H1 (cell line): ENCODE results near the gene ZFAND2B. TPM values are rescaled to one million over a fixed set of nuclear protein-coding genes. Genes with fewer than 3 reads are reported as not detected.

Experiments used
- CTCF ChIA-PET: fragments of 300-600 bp; sonication (Branson Sonifier 250); formaldehyde crosslinking; loops from one replicate; lab custom pipeline; 2021; ENCODE audit not compliant: partially characterized antibody; lab: Charles Lee
- POLR2A ChIA-PET: fragments of 300-600 bp; sonication (Branson Sonifier 250); formaldehyde crosslinking; loops from one replicate; lab custom pipeline; 2021; ENCODE audit warnings: inconsistent platforms; ENCODE audit not compliant: partially characterized antibody; lab: Charles Lee
- DNase-seq, 2 experiments: peaks; one replicate each; pipeline versions ENCODE4 v3.0.0 to v3.0.0-alpha.2; 2010 to 2022; ENCODE audit warnings: low spot score in 2 of 2, low read depth in 1 of 2, mixed read lengths in 1 of 2
- FAIRE-seq: peaks from 2 replicates; lab custom pipeline; 2011; peaks lifted over from hg19 to GRCh38; lab: Jason Lieb, UNC
- H2AFZ ChIP-seq: 2 replicates; pipeline ENCODE4 v1.8.1; 2012; ENCODE audit warnings: low read length, inconsistent platforms
- H2AK5ac ChIP-seq: 2 replicates; pipeline ENCODE4 v1.6.1; 2013; ENCODE audit warnings: low read depth, low read length
- H2BK120ac ChIP-seq: replicated peaks from 2 replicates; pipeline ENCODE3; 2013; ENCODE audit warnings: low read depth, low read length, inconsistent platforms
- H2BK12ac ChIP-seq: 2 replicates; pipeline ENCODE4 v1.6.1; 2013; ENCODE audit warnings: low read depth, low read length
- H2BK15ac ChIP-seq: 2 replicates; pipeline ENCODE4 v1.6.1; 2013; ENCODE audit warnings: low read length
- H2BK20ac ChIP-seq: 2 replicates; pipeline ENCODE4 v1.6.1; 2013; ENCODE audit warnings: low read length
- H2BK5ac ChIP-seq: 2 replicates; pipeline ENCODE4 v1.6.1; 2013; ENCODE audit warnings: low read depth, low read length
- H3K14ac ChIP-seq: 2 replicates; pipeline ENCODE4 v1.6.1; 2013; ENCODE audit warnings: inconsistent platforms; ENCODE audit not compliant: insufficient read length
- H3K18ac ChIP-seq: 2 replicates; pipeline ENCODE4 v1.6.1; 2013; ENCODE audit warnings: low read length; ENCODE audit errors: extremely low read depth
- H3K23ac ChIP-seq: 2 replicates; pipeline ENCODE4 v1.6.1; 2013; ENCODE audit warnings: inconsistent platforms; ENCODE audit not compliant: insufficient read length
- H3K23me2 ChIP-seq: 2 replicates; pipeline ENCODE4 v1.6.1; 2013; ENCODE audit warnings: low read depth, low read length
- H3K27ac ChIP-seq: 2 replicates; pipeline ENCODE4 v1.6.1; 2011; ENCODE audit warnings: low read depth, low read length, inconsistent platforms
- H3K27me3 ChIP-seq, 4 experiments: replicated peaks in 1 of 4; 1 replicate in 1 of 4; 2 replicates in 3 of 4; pipeline versions ENCODE4 v1.6.1 to v1.8.1; 2011 to 2013; ENCODE audit warnings: low read length in 3 of 4, mild to moderate bottlenecking in 3 of 4, inconsistent platforms in 2 of 4, mixed read lengths in 2 of 4, moderate library complexity in 1 of 4; ENCODE audit not compliant: control insufficient read depth in 3 of 4, insufficient read depth in 3 of 4; ENCODE audit errors: extremely low read depth in 1 of 4
- H3K36me3 ChIP-seq, 4 experiments: 2 replicates each; pipeline versions ENCODE4 v1.6.1 to v1.8.1; 2011 to 2013; ENCODE audit warnings: mild to moderate bottlenecking in 4 of 4, low read length in 3 of 4, moderate library complexity in 2 of 4, control low read depth in 1 of 4, inconsistent platforms in 1 of 4; ENCODE audit not compliant: insufficient read depth in 4 of 4, control insufficient read depth in 2 of 4
- H3K4ac ChIP-seq: replicated peaks from 2 replicates; pipeline ENCODE3; 2013; ENCODE audit warnings: low read length, low read depth, mixed read lengths, inconsistent platforms; ENCODE audit not compliant: insufficient read length
- H3K4me1 ChIP-seq, 4 experiments: replicated peaks in 1 of 4; 1 replicate in 1 of 4; 2 replicates in 3 of 4; pipeline versions ENCODE4 v1.6.1 to v1.8.1; 2011 to 2013; ENCODE audit warnings: low read length in 3 of 4, inconsistent platforms in 2 of 4, mixed read lengths in 1 of 4; ENCODE audit not compliant: insufficient read depth in 4 of 4, control insufficient read depth in 3 of 4
- H3K4me2 ChIP-seq, 2 experiments: 2 replicates each; pipeline versions ENCODE4 v1.6.1 to v1.8.1; 2011 to 2013; ENCODE audit warnings: low read depth in 2 of 2, low read length in 2 of 2, control low read depth in 1 of 2, inconsistent platforms in 1 of 2, mild to moderate bottlenecking in 1 of 2; ENCODE audit not compliant: insufficient read depth in 1 of 2
- H3K4me3 ChIP-seq, 4 experiments: fragments of 200-600, 300-600 bp in 1 of 4; sonication (generic), shearing (Covaris generic), sonication (Bioruptor Twin) in 1 of 4; 2 replicates each; pipeline versions ENCODE4 v1.5.1 to v1.8.1; 2011 to 2016; ENCODE audit warnings: low read length in 4 of 4, low read depth in 3 of 4, control low read depth in 2 of 4, inconsistent platforms in 2 of 4, mild to moderate bottlenecking in 2 of 4, mixed read lengths in 1 of 4, moderate library complexity in 1 of 4; ENCODE audit not compliant: insufficient read depth in 2 of 4; ENCODE audit errors: extremely low read depth in 1 of 4
- H3K56ac ChIP-seq: replicated peaks from 2 replicates; pipeline ENCODE3; 2013; ENCODE audit warnings: low read depth, mild to moderate bottlenecking, mixed read lengths, low read length, inconsistent platforms; ENCODE audit not compliant: insufficient read length
- H3K79me1 ChIP-seq: 2 replicates; pipeline ENCODE4 v1.6.1; 2013; ENCODE audit warnings: low read depth, low read length, control low read depth
- H3K79me2 ChIP-seq, 2 experiments: 2 replicates each; pipeline versions ENCODE4 v1.6.1 to v1.8.1; 2012 to 2013; ENCODE audit warnings: low read length in 2 of 2, mild to moderate bottlenecking in 2 of 2, inconsistent platforms in 1 of 2; ENCODE audit not compliant: insufficient read depth in 2 of 2, control insufficient read depth in 1 of 2
- H3K9ac ChIP-seq, 4 experiments: replicated peaks in 1 of 4; 1 replicate in 1 of 4; 2 replicates in 3 of 4; pipeline versions ENCODE4 v1.6.1 to v1.8.1; 2011 to 2013; ENCODE audit warnings: low read depth in 3 of 4, low read length in 3 of 4, control low read depth in 2 of 4, mild to moderate bottlenecking in 2 of 4, moderate library complexity in 2 of 4, inconsistent platforms in 1 of 4; ENCODE audit errors: extremely low read depth in 1 of 4
- H3K9me3 ChIP-seq, 2 experiments: 2 replicates each; pipeline versions ENCODE4 v1.6.1 to v1.8.1; 2012 to 2013; ENCODE audit warnings: mild to moderate bottlenecking in 2 of 2, moderate library complexity in 2 of 2, control low read depth in 1 of 2, inconsistent platforms in 1 of 2, low read depth in 1 of 2, low read length in 1 of 2, mixed read lengths in 1 of 2; ENCODE audit not compliant: insufficient read depth in 2 of 2
- H4K20me1 ChIP-seq, 2 experiments: replicated peaks in 1 of 2; 2 replicates each; pipeline versions ENCODE3 to v1.8.1; 2011 to 2013; ENCODE audit warnings: inconsistent platforms in 2 of 2, low read length in 2 of 2, mild to moderate bottlenecking in 1 of 2; ENCODE audit not compliant: insufficient read depth in 2 of 2, control insufficient read depth in 1 of 2
- H4K5ac ChIP-seq: 2 replicates; pipeline ENCODE4 v1.6.1; 2013; ENCODE audit warnings: low read length, low read depth, mixed read lengths, inconsistent platforms; ENCODE audit not compliant: insufficient read length
- H4K8ac ChIP-seq: 2 replicates; pipeline ENCODE4 v1.8.0; 2013; ENCODE audit warnings: mild to moderate bottlenecking, moderate library complexity, low read length, inconsistent platforms; ENCODE audit not compliant: insufficient read depth; ENCODE audit errors: extremely low read depth
- H4K91ac ChIP-seq: replicated peaks from 2 replicates; pipeline ENCODE3; 2013; ENCODE audit warnings: low read length, mixed read lengths, inconsistent platforms; ENCODE audit not compliant: insufficient read length
- CBX5 ChIP-seq: fragments of 300-800, 300-1000 bp; sonication (generic); IDR thresholded peaks from 2 replicates; pipeline ENCODE4 v1.7.1; 2016; ENCODE audit warnings: antibody characterized with exemption, low read length, low read depth
- CHD2 ChIP-seq: IDR thresholded peaks from 2 replicates; pipeline ENCODE4 v1.6.1; 2012; ENCODE audit warnings: low read length, improper control_type of control experiment
- CREB1 ChIP-seq: IDR thresholded peaks from 2 replicates; pipeline ENCODE4 v1.6.1; 2012; ENCODE audit warnings: inconsistent platforms
- E2F6 ChIP-seq: IDR thresholded peaks from 2 replicates; pipeline ENCODE4 v1.6.1; 2012; ENCODE audit warnings: inconsistent platforms
- GTF2F1 ChIP-seq: IDR thresholded peaks from 2 replicates; pipeline ENCODE4 v1.6.1; 2012; ENCODE audit warnings: low read depth, low read length, improper control_type of control experiment, borderline replicate concordance
- HDAC6 ChIP-seq: IDR thresholded peaks from one replicate; pipeline ENCODE4 v1.7.1; 2012; ENCODE audit warnings: low read depth, mild to moderate bottlenecking, inconsistent platforms, low read length, moderate library complexity
- KDM1A ChIP-seq: fragments of 200-600, 300-600 bp; sonication (generic); IDR thresholded peaks from 2 replicates; pipeline ENCODE4 v1.7.1; 2016; ENCODE audit warnings: mild to moderate bottlenecking, low read length, borderline replicate concordance
- NANOG ChIP-seq: IDR thresholded peaks from 2 replicates; pipeline ENCODE4 v1.6.1; 2011; ENCODE audit warnings: low read length, low read depth, mild to moderate bottlenecking, inconsistent platforms; ENCODE audit not compliant: insufficient read depth, poor library complexity, severe bottlenecking
- RAD21 ChIP-seq, 2 experiments: IDR thresholded peaks in 1 of 2; conservative IDR thresholded peaks in 1 of 2; 2 replicates each; pipeline ENCODE4 v1.6.1; 2011; ENCODE audit warnings: low read depth in 2 of 2, low read length in 2 of 2, improper control_type of control experiment in 1 of 2, inconsistent platforms in 1 of 2, mild to moderate bottlenecking in 1 of 2, moderate library complexity in 1 of 2
- RNF2 ChIP-seq: fragments of 200-900, 300-1000 bp; sonication (generic); IDR thresholded peaks from 2 replicates; pipeline ENCODE4 v1.7.1; 2016; ENCODE audit warnings: borderline replicate concordance, low read depth, mild to moderate bottlenecking, antibody characterized with exemption, low read length; ENCODE audit not compliant: poor library complexity, severe bottlenecking; ENCODE audit errors: missing control alignments
- ZNF274 ChIP-seq: IDR thresholded peaks from 2 replicates; pipeline ENCODE4 v1.7.0; 2012; ENCODE audit warnings: low read length, borderline replicate concordance; ENCODE audit errors: extremely low read depth
- WGBS, 2 experiments: shearing (Covaris generic) in 1 of 2; methylation state at CpG; one replicate each; pipeline versions ENCODE4 v1.1.6 to v1.1.7; 2013 to 2015; ENCODE audit warnings: low lambda C conversion rate in 2 of 2, mixed read lengths in 2 of 2, inconsistent platforms in 1 of 2, low coverage in 1 of 2, missing lambda C conversion rate in 1 of 2; ENCODE audit not compliant: insufficient replicate concordance in 2 of 2, insufficient coverage in 1 of 2, insufficient read length in 1 of 2; ENCODE audit errors: extremely low coverage in 1 of 2, missing lambda C conversion rate in 1 of 2; 5-methylcytosine and 5-hydroxymethylcytosine counted together
- polyA plus RNA-seq, 7 experiments: library from polyadenylated mRNA; depleted of rRNA in 3 of 7; stranded (reverse) in 5 of 7; unstranded in 2 of 7; fragments of >200 nt in 5 of 7; fragments of 200-250 nt in 2 of 7; gene quantifications; 1 replicate in 5 of 7; 2 replicates in 1 of 7; 4 replicates in 1 of 7; pipeline versions ENCODE4 v1.2.1 to v1.2.3, GENCODE V29; 2011 to 2013; ENCODE audit warnings: missing spikeins in 2 of 7, mixed read lengths in 2 of 7
- total RNA-seq: library from RNA; stranded (reverse); fragmentation: NEBNext Ultra II Directional; extraction: Animal tissue kit (Norgen Biotek cat#: 25700); gene quantifications from 2 replicates; pipeline ENCODE4 v1.2.1, GENCODE V29; 2021
- TF ChIP-seq, protein P1 (sequence below): IDR thresholded peaks from 2 replicates; pipeline ENCODE4 v1.6.1; 2011; ENCODE audit warnings: low read depth, mild to moderate bottlenecking, low read length; ENCODE audit not compliant: insufficient read depth

ZFAND2B gene
- total and polyA plus RNA-seq, 2 of the 8 experiments (the other 6 are each of a cell fraction or from before 2014, with no cell fraction given), result 16.0 to 17.9 TPM

DNA sequence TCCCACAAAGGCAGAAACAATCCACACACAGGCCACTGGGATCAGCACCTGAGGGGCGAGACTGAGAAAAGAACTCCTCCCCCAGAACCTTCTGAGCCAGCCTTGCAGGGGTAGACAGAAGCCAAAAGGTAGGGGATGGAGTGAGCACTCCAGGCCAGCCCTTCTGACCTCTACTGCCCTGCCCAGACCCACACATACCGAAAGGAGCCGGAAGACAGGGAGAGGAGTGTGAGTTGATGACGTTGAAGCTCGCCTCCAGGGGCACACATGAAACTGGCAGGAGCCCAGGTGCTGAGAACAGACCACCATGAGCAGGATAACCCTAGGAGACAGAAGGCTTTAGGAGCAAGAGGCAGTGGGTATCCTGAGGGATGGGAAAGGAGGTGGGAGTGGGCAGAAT lies 38.6 kb upstream of the ZFAND2B start:
- H2AFZ ChIP-seq, result no peak overlapping the region
- no peak overlapping the region for H3K4ac ChIP-seq
- H3K36me3 ChIP-seq, result peaks cover 0 to 2% (median 0%) of the 10 kb centered on the region in 4 experiments; a peak in 2 of 8 replicates
- DNase-seq, result no peak
- no peak overlapping the region for H4K5ac ChIP-seq
- POLR2A ChIA-PET, result no interaction called here
- no peaks in the 10 kb centered on the region for H3K4me1 ChIP-seq
- no peaks in the 10 kb centered on the region for H3K79me2 ChIP-seq
- no peak for FAIRE-seq
- no peaks in the 10 kb centered on the region; the same call in 1 of the 2 replicates for H3K79me1 ChIP-seq
- no peak overlapping the region for H4K91ac ChIP-seq
- H3K23me2 ChIP-seq, result no peaks in the 10 kb centered on the region
- TF ChIP-seq E2F6 (no peak), RAD21 (IDR thresholded peaks at IDR 0.05 in 1 of 2, conservative IDR thresholded peaks at IDR 0.05 in 1 of 2; ENCODE audit: low read depth in 2 of 2, low read length in 2 of 2) (no peak), CREB1 (no peak), HDAC6 (no peak), NANOG (no peak), CBX5 (no peak), KDM1A (no peak), ZNF274 (no peak), CHD2 (no peak), GTF2F1 (no peak), RNF2 (no peak)
- TF ChIP-seq, protein P1, sequence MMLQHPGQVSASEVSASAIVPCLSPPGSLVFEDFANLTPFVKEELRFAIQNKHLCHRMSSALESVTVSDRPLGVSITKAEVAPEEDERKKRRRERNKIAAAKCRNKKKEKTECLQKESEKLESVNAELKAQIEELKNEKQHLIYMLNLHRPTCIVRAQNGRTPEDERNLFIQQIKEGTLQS, result no peak
- no peak overlapping the region for H3K18ac ChIP-seq
- peaks cover 0 to 4% of the 10 kb centered on the region in 2 experiments for H4K20me1 ChIP-seq
- H3K56ac ChIP-seq, result no peak overlapping the region
- H3K4me3 ChIP-seq, result no peak overlapping the region
- no peaks in the 10 kb centered on the region for H3K9me3 ChIP-seq
- H3K4me2 ChIP-seq, result no peak overlapping the region
- no peak overlapping the region for H2BK5ac ChIP-seq
- H4K8ac ChIP-seq, result no peak overlapping the region; the same call in 1 of the 2 replicates
- CTCF ChIA-PET, result interaction anchor here (0.8 kb wide), 1 partner anchor 9 kb away, joined by 3 read pairs; no protein-coding TSS in a partner anchor
- no peak overlapping the region for H2BK20ac ChIP-seq
- no peak overlapping the region for H3K23ac ChIP-seq
- H2BK15ac ChIP-seq, result no peak overlapping the region; the same call in 1 of the 2 replicates
- H3K27me3 ChIP-seq, result no peaks in the 10 kb centered on the region; a peak in 1 of 7 replicates
- H2BK12ac ChIP-seq, result no peak overlapping the region
- no peak overlapping the region for H3K27ac ChIP-seq
- no peak overlapping the region for H3K14ac ChIP-seq
- no peak overlapping the region for H2AK5ac ChIP-seq
- H2BK120ac ChIP-seq, result no peak overlapping the region
- no peak overlapping the region for H3K9ac ChIP-seq
- WGBS, 2 experiments, result 80% methylated on average over 5 of the region's 5 CpGs; no CpG with 5 or more reads in 1 of the 2 experiments
